HG02852 (cell line): ENCODE data around the gene KRT6A.

Source experiments
- ATAC-seq: cut with Tn5 transposase; IDR thresholded peaks from one replicate; pipeline ENCODE4 v1.9.1; 2021; ENCODE audit warnings: mild to moderate bottlenecking, moderate library complexity; ENCODE audit not compliant: unreplicated experiment

KRT6A gene

DNA sequence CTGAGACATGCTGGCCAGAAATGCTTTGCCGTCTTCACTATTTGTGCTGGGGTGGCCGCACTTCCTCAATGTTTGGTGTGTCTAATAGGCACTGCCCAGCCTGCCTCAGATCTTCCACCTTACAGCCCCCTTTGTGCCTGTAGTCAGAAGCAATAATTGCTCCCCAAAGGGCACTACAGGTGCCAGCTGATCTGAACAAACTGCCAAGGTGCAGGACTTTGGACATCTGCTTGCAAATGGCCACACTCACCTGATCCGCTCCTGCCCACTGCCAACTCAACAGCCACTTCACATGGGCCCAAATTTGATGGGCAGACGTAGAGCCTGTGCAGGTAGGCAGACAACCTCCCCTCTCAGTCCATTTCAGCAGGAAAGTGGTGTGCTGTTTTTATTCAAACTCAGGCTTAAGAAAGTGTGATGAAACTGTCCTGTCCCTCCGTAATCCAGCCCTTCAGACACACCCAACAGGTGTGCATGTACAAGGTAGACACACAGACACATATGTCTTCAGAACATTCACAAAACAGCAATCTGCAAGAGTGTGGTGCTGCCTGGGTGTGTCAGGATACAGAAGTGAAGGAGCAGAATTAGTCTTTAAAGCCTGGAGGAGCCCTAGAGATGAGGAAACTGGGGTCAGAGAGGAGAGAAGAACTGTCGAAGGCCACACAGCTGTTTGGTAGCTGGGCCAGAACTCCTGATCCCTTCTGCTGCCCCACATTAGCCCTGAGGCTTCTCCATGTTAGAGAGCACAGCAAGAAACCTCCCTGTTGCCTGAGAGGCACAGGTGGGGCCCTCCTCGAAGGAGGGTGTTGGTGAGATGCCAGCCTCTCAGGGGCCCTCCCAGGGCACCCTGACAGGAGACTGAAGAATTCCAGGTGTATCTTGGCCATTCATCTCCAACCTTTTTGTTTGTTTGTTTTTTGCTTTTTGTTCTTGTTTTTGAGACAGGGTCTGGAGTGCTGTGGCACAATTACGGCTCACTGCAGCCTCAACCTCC is 54.5 kb downstream of the KRT6A start:
- ATAC-seq, result no peak

DNA sequence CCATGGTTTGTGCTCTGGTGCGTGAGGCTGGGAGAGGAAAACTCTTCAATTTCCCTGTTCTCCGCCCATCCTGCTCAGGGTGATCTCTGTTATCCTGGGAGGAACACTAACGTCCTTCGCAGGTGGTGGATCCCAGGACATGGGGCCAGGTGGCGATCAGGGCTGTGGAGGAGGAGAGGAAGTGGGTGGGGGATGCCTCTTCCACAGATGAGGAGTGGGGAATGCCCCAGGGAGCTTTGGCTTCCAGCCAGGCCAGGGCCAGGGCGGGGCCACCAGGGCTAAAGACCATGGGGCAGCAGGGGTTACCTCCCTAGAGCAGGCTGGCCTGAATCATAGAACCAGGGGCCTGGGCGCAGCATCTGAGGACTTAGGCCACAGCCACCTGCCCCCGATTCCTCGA is 55.5 kb downstream of the KRT6A start:
- ATAC-seq, result no peak
